ENCODE results near the gene SMYD2. TPM values are rescaled to one million over a fixed set of nuclear protein-coding genes. Genes with fewer than 3 reads are reported as not detected.

Gene SMYD2
- total RNA-seq, 1 donor from 2014 or later = 63.2 TPM

GRCh38 chr1:214369364-214369763 lies 88.4 kb downstream of the SMYD2 start:
- Histone ChIP-seq H3K4me3 (ENCODE audit: low read length in 3 of 3) (no peak overlapping the region), H3K9ac (ENCODE audit: low read depth in 1 of 3, low read length in 3 of 3) (no peak overlapping the region), H3K36me3 (ENCODE audit: control insufficient read depth in 3 of 3, insufficient read depth in 3 of 3, low read length in 3 of 3) (peaks cover 13 to 34% (median 22%) of the 10 kb centered on the region in 3 donors), H3K9me3 (ENCODE audit: control insufficient read depth in 3 of 3, low read length in 3 of 3) (no peaks in the 10 kb centered on the region), H3K27ac (ENCODE audit: low read depth, low read length) (no peak overlapping the region), H3K27me3 (ENCODE audit: control insufficient read depth in 3 of 3, insufficient read depth in 3 of 3, low read length in 3 of 3) (no peaks in the 10 kb centered on the region), H3K4me1 (ENCODE audit: control insufficient read depth in 3 of 3, insufficient read depth in 3 of 3, low read length in 3 of 3) (peaks cover 9 to 15% (median 15%) of the 10 kb centered on the region in 3 donors)

- H3K27ac ChIP-seq (ENCODE audit: low read depth, low read length) = no peak overlapping the region
- no peak overlapping the region for H3K9ac ChIP-seq (ENCODE audit: low read depth in 1 of 3, low read length in 3 of 3)
- H3K27me3 ChIP-seq (ENCODE audit: control insufficient read depth in 3 of 3, insufficient read depth in 3 of 3, low read length in 3 of 3) = no peaks in the 10 kb centered on the region
- H3K4me1 ChIP-seq (ENCODE audit: control insufficient read depth in 3 of 3, insufficient read depth in 3 of 3, low read length in 3 of 3) = peaks cover 3 to 9% (median 8%) of the 10 kb centered on the region in 3 donors
- H3K4me3 ChIP-seq (ENCODE audit: low read length in 3 of 3) = no peak overlapping the region
- H3K36me3 ChIP-seq (ENCODE audit: control insufficient read depth in 3 of 3, insufficient read depth in 3 of 3, low read length in 3 of 3) = peaks cover 19 to 37% (median 22%) of the 10 kb centered on the region in 3 donors
- no peaks in the 10 kb centered on the region for H3K9me3 ChIP-seq (ENCODE audit: control insufficient read depth in 3 of 3, low read length in 3 of 3)
These were observed 89.7 kb downstream of the SMYD2 start for GRCh38 chr1:214370615-214371014.

DNA sequence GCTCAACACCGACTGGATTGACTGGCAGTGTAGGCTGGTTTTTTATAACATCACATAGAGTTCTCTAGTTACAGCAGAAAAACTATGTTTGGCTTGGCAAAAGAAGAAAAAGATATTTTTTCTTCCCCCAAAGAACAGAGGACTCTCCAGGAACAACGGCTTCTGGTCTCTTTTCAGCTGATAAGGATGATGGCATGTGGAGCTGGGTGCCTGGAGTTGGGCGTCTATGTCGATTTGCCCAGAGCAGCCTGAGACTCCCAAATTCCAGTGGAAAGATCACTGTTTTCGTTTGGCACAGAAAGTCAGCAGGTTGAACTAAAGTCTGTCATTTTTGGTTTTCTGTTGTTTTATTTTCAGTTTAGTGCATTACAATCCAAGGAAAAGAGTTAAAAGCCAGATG lies 91.1 kb downstream of the SMYD2 start:
- H3K36me3 ChIP-seq (ENCODE audit: control insufficient read depth in 3 of 3, insufficient read depth in 3 of 3, low read length in 3 of 3) = peaks cover 22 to 43% (median 26%) of the 10 kb centered on the region in 3 donors
- H3K9me3 ChIP-seq (ENCODE audit: control insufficient read depth in 3 of 3, low read length in 3 of 3) = no peaks in the 10 kb centered on the region
- H3K4me1 ChIP-seq (ENCODE audit: control insufficient read depth in 3 of 3, insufficient read depth in 3 of 3, low read length in 3 of 3) = peaks cover 3 to 9% (median 8%) of the 10 kb centered on the region in 3 donors
- no peak overlapping the region for H3K4me3 ChIP-seq (ENCODE audit: low read length in 3 of 3)
- H3K27me3 ChIP-seq (ENCODE audit: control insufficient read depth in 3 of 3, insufficient read depth in 3 of 3, low read length in 3 of 3) = no peaks in the 10 kb centered on the region
- H3K9ac ChIP-seq (ENCODE audit: low read depth in 1 of 3, low read length in 3 of 3) = no peak overlapping the region
- no peak overlapping the region for H3K27ac ChIP-seq (ENCODE audit: low read depth, low read length)

DNA sequence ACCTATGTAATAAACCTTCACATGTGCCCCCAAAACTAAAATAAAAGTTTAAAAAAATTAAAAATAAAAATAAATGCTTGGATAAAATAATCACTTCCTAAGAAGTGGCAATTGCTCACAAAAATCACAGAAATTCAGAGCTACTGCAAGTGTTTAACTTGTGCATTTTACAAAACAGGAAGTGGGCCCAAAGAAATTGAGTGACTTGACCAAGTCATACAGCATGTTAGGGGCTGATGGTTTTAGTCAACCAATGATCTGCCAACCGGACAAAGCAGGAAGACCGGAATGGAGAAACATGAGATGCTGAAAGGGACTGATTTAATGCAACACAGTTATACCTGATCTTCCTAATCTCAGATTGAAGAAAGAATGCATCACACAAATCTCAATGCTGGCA lies 96.5 kb downstream of the SMYD2 start:
- Histone ChIP-seq H3K36me3 (ENCODE audit: control insufficient read depth in 3 of 3, insufficient read depth in 3 of 3, low read length in 3 of 3) (peaks cover 7 to 25% (median 24%) of the 10 kb centered on the region in 3 donors), H3K27ac (ENCODE audit: low read depth, low read length) (no peak overlapping the region), H3K9ac (ENCODE audit: low read depth in 1 of 3, low read length in 3 of 3) (no peak overlapping the region), H3K9me3 (ENCODE audit: control insufficient read depth in 3 of 3, low read length in 3 of 3) (no peaks in the 10 kb centered on the region), H3K4me3 (ENCODE audit: low read length in 3 of 3) (no peak overlapping the region), H3K4me1 (ENCODE audit: control insufficient read depth in 3 of 3, insufficient read depth in 3 of 3, low read length in 3 of 3) (peaks cover 2 to 11% (median 3%) of the 10 kb centered on the region in 3 donors), H3K27me3 (ENCODE audit: control insufficient read depth in 3 of 3, insufficient read depth in 3 of 3, low read length in 3 of 3) (no peaks in the 10 kb centered on the region)

DNA sequence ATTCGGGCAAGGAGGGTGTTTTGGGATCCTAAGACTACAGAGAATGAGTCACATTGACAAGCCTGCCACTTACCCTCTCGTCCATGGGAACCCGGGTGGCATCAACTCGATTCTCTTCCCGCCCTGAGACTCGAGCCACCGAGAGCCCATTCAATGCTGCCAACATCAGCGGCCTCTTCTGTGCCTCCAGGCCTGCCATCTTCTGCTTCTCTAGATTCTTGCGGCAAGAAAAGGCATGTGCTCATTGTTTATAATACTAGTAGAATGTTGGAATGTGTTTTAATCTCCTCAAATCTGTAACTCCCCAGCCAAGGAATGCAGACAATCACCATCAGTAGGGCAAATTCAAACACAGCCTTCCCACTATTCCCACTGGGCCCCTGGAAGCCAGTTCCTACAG lies 96.9 kb downstream of the SMYD2 start:
- Histone ChIP-seq H3K36me3 (ENCODE audit: control insufficient read depth in 3 of 3, insufficient read depth in 3 of 3, low read length in 3 of 3) (peaks cover 5 to 28% (median 27%) of the 10 kb centered on the region in 3 donors), H3K27ac (ENCODE audit: low read depth, low read length) (no peak overlapping the region)

DNA sequence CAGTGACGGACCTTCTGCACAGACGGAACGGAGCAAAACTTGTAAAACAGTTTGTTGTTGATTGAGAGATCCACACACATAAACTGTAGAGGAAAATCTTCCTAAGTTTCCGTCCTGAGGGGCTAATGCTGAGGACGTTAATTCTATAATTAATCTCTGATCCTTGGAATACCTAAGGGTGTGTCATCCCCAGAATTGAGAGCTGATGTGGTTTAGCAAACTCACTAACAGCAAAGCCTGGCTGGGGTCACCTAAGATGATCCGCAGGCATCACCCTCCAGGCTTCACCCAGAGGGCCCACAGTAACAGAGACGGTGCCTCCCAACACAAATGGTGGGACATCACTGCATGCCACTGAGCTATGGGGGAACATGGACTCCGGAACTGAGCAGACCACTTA lies 97.5 kb downstream of the SMYD2 start:
- Histone ChIP-seq H3K9me3 (ENCODE audit: control insufficient read depth in 3 of 3, low read length in 3 of 3) (no peaks in the 10 kb centered on the region), H3K27ac (ENCODE audit: low read depth, low read length) (no peak overlapping the region), H3K4me3 (ENCODE audit: low read length in 3 of 3) (no peak overlapping the region), H3K4me1 (ENCODE audit: control insufficient read depth in 3 of 3, insufficient read depth in 3 of 3, low read length in 3 of 3) (peaks cover 0 to 7% (median 2%) of the 10 kb centered on the region in 3 donors), H3K36me3 (ENCODE audit: control insufficient read depth in 3 of 3, insufficient read depth in 3 of 3, low read length in 3 of 3) (peaks cover 10 to 35% (median 32%) of the 10 kb centered on the region in 3 donors), H3K9ac (ENCODE audit: low read depth in 1 of 3, low read length in 3 of 3) (no peak overlapping the region), H3K27me3 (ENCODE audit: control insufficient read depth in 3 of 3, insufficient read depth in 3 of 3, low read length in 3 of 3) (no peaks in the 10 kb centered on the region)

More for the DNA sequence above, 96.9 kb downstream of the SMYD2 start:
- Histone ChIP-seq H3K9ac (ENCODE audit: low read depth in 1 of 3, low read length in 3 of 3) (no peak overlapping the region), H3K4me1 (ENCODE audit: control insufficient read depth in 3 of 3, insufficient read depth in 3 of 3, low read length in 3 of 3) (peaks cover 0 to 7% (median 2%) of the 10 kb centered on the region in 3 donors), H3K9me3 (ENCODE audit: control insufficient read depth in 3 of 3, low read length in 3 of 3) (no peaks in the 10 kb centered on the region), H3K27me3 (ENCODE audit: control insufficient read depth in 3 of 3, insufficient read depth in 3 of 3, low read length in 3 of 3) (no peaks in the 10 kb centered on the region), H3K4me3 (ENCODE audit: low read length in 3 of 3) (no peak overlapping the region)

- Histone ChIP-seq H3K4me1 (ENCODE audit: control insufficient read depth in 3 of 3, insufficient read depth in 3 of 3, low read length in 3 of 3) (peaks cover 0 to 7% (median 2%) of the 10 kb centered on the region in 3 donors), H3K27me3 (ENCODE audit: control insufficient read depth in 3 of 3, insufficient read depth in 3 of 3, low read length in 3 of 3) (no peaks in the 10 kb centered on the region), H3K4me3 (ENCODE audit: low read length in 3 of 3) (no peak overlapping the region), H3K9ac (ENCODE audit: low read depth in 1 of 3, low read length in 3 of 3) (no peak overlapping the region), H3K27ac (ENCODE audit: low read depth, low read length) (no peak overlapping the region), H3K36me3 (ENCODE audit: control insufficient read depth in 3 of 3, insufficient read depth in 3 of 3, low read length in 3 of 3) (peaks cover 17 to 41% (median 41%) of the 10 kb centered on the region in 3 donors), H3K9me3 (ENCODE audit: control insufficient read depth in 3 of 3, low read length in 3 of 3) (no peaks in the 10 kb centered on the region)
These were observed 98.4 kb downstream of the SMYD2 start for GRCh38 chr1:214379236-214379970.

GRCh38 chr1:214380396-214380795 lies 99.4 kb downstream of the SMYD2 start:
- H3K9ac ChIP-seq (ENCODE audit: low read depth in 1 of 3, low read length in 3 of 3) = no peak overlapping the region
- H3K27me3 ChIP-seq (ENCODE audit: control insufficient read depth in 3 of 3, insufficient read depth in 3 of 3, low read length in 3 of 3) = no peaks in the 10 kb centered on the region
- H3K4me3 ChIP-seq (ENCODE audit: low read length in 3 of 3) = no peak overlapping the region
- no peak overlapping the region for H3K27ac ChIP-seq (ENCODE audit: low read depth, low read length)
- H3K4me1 ChIP-seq (ENCODE audit: control insufficient read depth in 3 of 3, insufficient read depth in 3 of 3, low read length in 3 of 3) = peaks cover 0 to 7% (median 2%) of the 10 kb centered on the region in 3 donors
- peaks cover 19 to 42% (median 41%) of the 10 kb centered on the region in 3 donors for H3K36me3 ChIP-seq (ENCODE audit: control insufficient read depth in 3 of 3, insufficient read depth in 3 of 3, low read length in 3 of 3)
- H3K9me3 ChIP-seq (ENCODE audit: control insufficient read depth in 3 of 3, low read length in 3 of 3) = no peaks in the 10 kb centered on the region

DNA sequence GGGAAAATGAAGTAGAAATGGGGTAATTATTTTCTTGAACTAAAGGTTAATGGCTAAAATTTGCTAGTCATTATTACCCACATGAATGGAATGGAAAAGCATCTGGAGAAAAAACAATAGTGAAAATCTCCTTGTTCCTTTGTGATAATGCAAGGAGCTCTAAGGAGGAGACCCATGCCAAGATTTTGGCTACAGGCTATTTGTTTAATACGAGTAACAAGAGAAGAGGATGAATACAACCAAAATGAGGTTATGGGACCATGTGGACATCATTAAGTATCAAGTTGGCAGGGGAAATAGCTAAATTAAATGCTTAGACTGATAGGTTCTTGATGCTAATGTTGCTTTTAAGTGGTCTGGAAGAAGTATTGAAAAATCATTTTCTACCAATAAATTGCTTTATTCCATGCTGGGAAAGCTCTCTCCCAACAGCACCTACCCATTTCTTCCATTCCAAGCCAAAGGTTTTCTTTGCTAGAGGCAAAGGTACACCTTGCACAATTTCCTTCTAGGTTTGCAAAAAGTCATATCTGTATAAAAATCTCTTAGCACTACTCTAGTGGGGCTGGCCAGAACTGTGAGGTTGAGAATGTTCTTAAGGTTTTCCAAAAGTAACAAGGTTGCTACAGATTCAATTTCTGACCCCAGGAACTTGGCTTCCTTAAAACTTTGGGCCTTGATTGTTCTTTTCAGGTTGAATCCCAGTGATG lies 100.2 kb downstream of the SMYD2 start:
- H3K27me3 ChIP-seq (ENCODE audit: control insufficient read depth in 3 of 3, insufficient read depth in 3 of 3, low read length in 3 of 3) = no peaks in the 10 kb centered on the region
- H3K36me3 ChIP-seq (ENCODE audit: control insufficient read depth in 3 of 3, insufficient read depth in 3 of 3, low read length in 3 of 3) = peaks cover 19 to 38% (median 35%) of the 10 kb centered on the region in 3 donors

More for the DNA sequence above, 100.2 kb downstream of the SMYD2 start:
- Histone ChIP-seq H3K9me3 (ENCODE audit: control insufficient read depth in 3 of 3, low read length in 3 of 3) (no peaks in the 10 kb centered on the region), H3K27ac (ENCODE audit: low read depth, low read length) (no peak overlapping the region), H3K4me3 (ENCODE audit: low read length in 3 of 3) (no peak overlapping the region), H3K9ac (ENCODE audit: low read depth in 1 of 3, low read length in 3 of 3) (no peak overlapping the region), H3K4me1 (ENCODE audit: control insufficient read depth in 3 of 3, insufficient read depth in 3 of 3, low read length in 3 of 3) (peaks cover 0 to 7% (median 2%) of the 10 kb centered on the region in 3 donors)

Data from skeletal muscle tissue (tissue), 4 donors.